NCI-H446 (cell line): ENCODE data around the gene SMYD3.
"Not testable (repeated sequence)": the region's sequence is repeated elsewhere in the genome, so short reads cannot be mapped to it uniquely, and the experiment has no call there.

ENCODE experiments used
- DNase-seq, 2 experiments: peaks; one replicate each; lab custom pipeline; 2025; lab: John Stamatoyannopoulos, UW

Gene SMYD3

GRCh38 chr1:245987997-245988392, 519.1 kb downstream of the SMYD3 start:
- DNase-seq, result no peak

GRCh38 chr1:245987577-245987976, 519.5 kb downstream of the SMYD3 start:
- no peak for DNase-seq

GRCh38 chr1:245987219-245987545, 519.9 kb downstream of the SMYD3 start:
- no peak for DNase-seq

- DNase-seq, result peak in 1 of 2 experiments; percentile 55
These were observed 520.5 kb downstream of the SMYD3 start for GRCh38 chr1:245986404-245987218.

GRCh38 chr1:245984390-245985155, 522.5 kb downstream of the SMYD3 start:
- DNase-seq, result no peak

- DNase-seq, result no peak
These were observed 523.6 kb downstream of the SMYD3 start for GRCh38 chr1:245983294-245983967.

- no peak for DNase-seq
These were observed 527.5 kb downstream of the SMYD3 start for GRCh38 chr1:245979589-245979988.

- DNase-seq, result no peak
These were observed 528.2 kb downstream of the SMYD3 start for GRCh38 chr1:245978915-245979314.

- DNase-seq, result no peak
These were observed 534.6 kb downstream of the SMYD3 start for GRCh38 chr1:245972476-245972875.

- no peak for DNase-seq
These were observed 535.4 kb downstream of the SMYD3 start for GRCh38 chr1:245971711-245972085.

- DNase-seq, result not testable (repeated sequence)
These were observed 535.9 kb downstream of the SMYD3 start for GRCh38 chr1:245971076-245971710.

GRCh38 chr1:245969283-245969682, 537.8 kb downstream of the SMYD3 start:
- DNase-seq, result no peak

- DNase-seq, result no peak
These were observed 538.3 kb downstream of the SMYD3 start for GRCh38 chr1:245968775-245969174.

- no peak for DNase-seq
These were observed 541.7 kb downstream of the SMYD3 start for GRCh38 chr1:245965398-245965797.

- DNase-seq, result no peak
These were observed 543.4 kb downstream of the SMYD3 start for GRCh38 chr1:245963649-245964048.

GRCh38 chr1:245962453-245962852, 544.6 kb downstream of the SMYD3 start:
- no peak for DNase-seq

GRCh38 chr1:245961137-245961540, 545.9 kb downstream of the SMYD3 start:
- no peak for DNase-seq

GRCh38 chr1:245960171-245960570, 546.9 kb downstream of the SMYD3 start:
- DNase-seq, result no peak

- DNase-seq, result no peak
These were observed 549.1 kb downstream of the SMYD3 start for GRCh38 chr1:245958016-245958415.

- DNase-seq, result no peak
These were observed 549.7 kb downstream of the SMYD3 start for GRCh38 chr1:245957427-245957826.

- DNase-seq, result no peak
These were observed 550.9 kb downstream of the SMYD3 start for GRCh38 chr1:245956225-245956624.

- no peak for DNase-seq
These were observed 553.0 kb downstream of the SMYD3 start for GRCh38 chr1:245953876-245954660.
